ENCODE data around the gene RHBDD3.

The RHBDD3 gene

GRCh38 chr22:29216011-29216872 lies 51.5 kb downstream of the RHBDD3 start:
- in situ Hi-C loops (cut with HindIII; ENCODE audit: low sequenced_read_pairs) = no loop called here
- no peak for DNase-seq (ENCODE audit: low read depth, low spot score)
- no peak overlapping the region for H3K4me3 ChIP-seq (ENCODE audit: low read depth, low read length)
- TF ChIP-seq, protein P1, sequence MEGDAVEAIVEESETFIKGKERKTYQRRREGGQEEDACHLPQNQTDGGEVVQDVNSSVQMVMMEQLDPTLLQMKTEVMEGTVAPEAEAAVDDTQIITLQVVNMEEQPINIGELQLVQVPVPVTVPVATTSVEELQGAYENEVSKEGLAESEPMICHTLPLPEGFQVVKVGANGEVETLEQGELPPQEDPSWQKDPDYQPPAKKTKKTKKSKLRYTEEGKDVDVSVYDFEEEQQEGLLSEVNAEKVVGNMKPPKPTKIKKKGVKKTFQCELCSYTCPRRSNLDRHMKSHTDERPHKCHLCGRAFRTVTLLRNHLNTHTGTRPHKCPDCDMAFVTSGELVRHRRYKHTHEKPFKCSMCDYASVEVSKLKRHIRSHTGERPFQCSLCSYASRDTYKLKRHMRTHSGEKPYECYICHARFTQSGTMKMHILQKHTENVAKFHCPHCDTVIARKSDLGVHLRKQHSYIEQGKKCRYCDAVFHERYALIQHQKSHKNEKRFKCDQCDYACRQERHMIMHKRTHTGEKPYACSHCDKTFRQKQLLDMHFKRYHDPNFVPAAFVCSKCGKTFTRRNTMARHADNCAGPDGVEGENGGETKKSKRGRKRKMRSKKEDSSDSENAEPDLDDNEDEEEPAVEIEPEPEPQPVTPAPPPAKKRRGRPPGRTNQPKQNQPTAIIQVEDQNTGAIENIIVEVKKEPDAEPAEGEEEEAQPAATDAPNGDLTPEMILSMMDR (IDR thresholded peaks at IDR 0.05; ENCODE audit: low read depth, low read length) = no peak

GRCh38 chr22:29215012-29215860 lies 52.5 kb downstream of the RHBDD3 start:
- TF ChIP-seq, protein P1 (IDR thresholded peaks at IDR 0.05; ENCODE audit: low read depth, low read length) = no peak
- in situ Hi-C loops (cut with HindIII; ENCODE audit: low sequenced_read_pairs) = no loop called here
- DNase-seq (ENCODE audit: low read depth, low spot score) = no peak
- H3K4me3 ChIP-seq (ENCODE audit: low read depth, low read length) = no peak overlapping the region

DNA sequence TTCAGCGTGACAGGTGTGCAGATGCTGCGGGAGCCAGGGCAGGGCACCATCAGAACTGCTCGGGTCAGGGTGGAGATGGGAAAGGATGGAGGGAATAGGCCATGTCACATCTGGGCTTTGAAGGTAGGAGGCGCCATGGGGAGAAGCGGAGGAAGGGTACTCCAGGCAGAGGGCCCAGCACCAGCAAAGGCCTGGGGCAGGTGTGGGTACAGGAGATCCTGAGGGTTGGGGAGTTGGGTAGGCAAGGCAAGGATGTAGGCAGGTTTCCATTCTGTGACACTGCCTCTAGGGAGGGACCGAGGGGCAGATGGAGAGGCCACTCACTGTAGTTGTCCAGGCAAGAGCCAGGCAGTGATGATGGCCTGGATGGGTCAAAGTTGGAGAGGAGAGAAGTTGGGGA lies 53.5 kb downstream of the RHBDD3 start:
- DNase-seq (ENCODE audit: low read depth, low spot score) = no peak
- in situ Hi-C loops (cut with HindIII; ENCODE audit: low sequenced_read_pairs) = no loop called here
- no peak overlapping the region for H3K4me3 ChIP-seq (ENCODE audit: low read depth, low read length)
- TF ChIP-seq, protein P1 (IDR thresholded peaks at IDR 0.05; ENCODE audit: low read depth, low read length) = no peak

GRCh38 chr22:29213493-29213892 lies 54.3 kb downstream of the RHBDD3 start:
- in situ Hi-C loops (cut with HindIII; ENCODE audit: low sequenced_read_pairs) = no loop called here
- TF ChIP-seq, protein P1 (IDR thresholded peaks at IDR 0.05; ENCODE audit: low read depth, low read length) = no peak
- H3K4me3 ChIP-seq (ENCODE audit: low read depth, low read length) = no peak overlapping the region
- DNase-seq (ENCODE audit: low read depth, low spot score) = no peak

DNA sequence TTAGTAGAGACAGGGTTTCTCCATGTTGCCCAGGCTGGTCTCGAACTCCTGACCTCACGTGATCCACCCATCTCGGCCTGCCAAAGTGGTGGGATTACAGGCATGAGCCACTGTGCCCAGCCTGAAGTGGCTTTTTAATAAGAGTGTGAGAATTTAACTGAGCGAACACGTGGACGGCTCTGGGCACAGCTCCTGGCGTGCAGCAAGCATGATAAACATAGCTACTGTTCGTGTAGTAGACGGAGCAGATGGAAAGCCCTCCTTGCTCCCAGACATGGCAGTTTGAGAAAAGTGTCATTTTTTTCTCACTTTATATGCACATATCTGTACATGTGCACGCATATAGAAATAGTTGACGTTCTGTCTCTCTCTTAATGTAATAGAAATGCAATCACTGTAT lies 55.0 kb downstream of the RHBDD3 start:
- DNase-seq (ENCODE audit: low read depth, low spot score) = no peak
- H3K4me3 ChIP-seq (ENCODE audit: low read depth, low read length) = no peak overlapping the region
- in situ Hi-C loops (cut with HindIII; ENCODE audit: low sequenced_read_pairs) = no loop called here
- TF ChIP-seq, protein P1 (IDR thresholded peaks at IDR 0.05; ENCODE audit: low read depth, low read length) = no peak

- no peak overlapping the region for H3K4me3 ChIP-seq (ENCODE audit: low read depth, low read length)
- in situ Hi-C loops (cut with HindIII; ENCODE audit: low sequenced_read_pairs) = no loop called here
- no peak for DNase-seq (ENCODE audit: low read depth, low spot score)
- TF ChIP-seq, protein P1 (IDR thresholded peaks at IDR 0.05; ENCODE audit: low read depth, low read length) = no peak
Observed at GRCh38 chr22:29211466-29211865, 56.3 kb downstream of the RHBDD3 start.
